ENCODE data around the gene HLA-C.

- TF ChIP-seq POLR2A (IDR thresholded peaks at IDR 0.05) (no peak), POLR2AphosphoS5 (IDR thresholded peaks at IDR 0.05) (peak; percentile 83), CTCF (IDR thresholded peaks at IDR 0.05) (no peak)
Measured at GRCh38 chr6:31225735-31226134, 46.2 kb downstream of the HLA-C start.

Data from prostate gland (tissue), 2 donors.